Effector memory CD8-positive, alpha-beta T cell (primary cell): ENCODE measurements around the gene AKIP1.
"Not testable (repeated sequence)": the region's sequence is repeated elsewhere in the genome, so short reads cannot be mapped to it uniquely, and the experiment has no call there.

Experiments used
- ATAC-seq: fragments of 150-1000 bp; cut with Tn5 transposase; replicated peaks from 2 replicates; pipeline ENCODE4 v1.10.0; 2021; ENCODE audit warnings: mild to moderate bottlenecking, moderate library complexity
- DNase-seq, 3 experiments: peaks; one replicate each; pipeline ENCODE4 v3.0.0; 2021
- H3K27ac Mint-ChIP-seq, 2 donors: one replicate each; pipeline ENCODE4 v1.8.0; 2022; ENCODE audit warnings: mild to moderate bottlenecking in 2 of 2, mixed read lengths in 2 of 2, moderate library complexity in 2 of 2
- H3K27me3 Mint-ChIP-seq, 2 donors: one replicate each; pipeline ENCODE4 v1.8.0; 2022; ENCODE audit warnings: mixed read lengths in 2 of 2
- H3K36me3 Mint-ChIP-seq: one replicate; pipeline ENCODE4 v1.8.0; 2022; ENCODE audit warnings: mild to moderate bottlenecking, moderate library complexity, mixed read lengths; ENCODE audit not compliant: insufficient read depth
- H3K4me1 Mint-ChIP-seq, 2 donors: one replicate each; pipeline ENCODE4 v1.8.0; 2022; ENCODE audit warnings: low read depth in 2 of 2, mixed read lengths in 2 of 2
- H3K4me3 Mint-ChIP-seq, 2 donors: one replicate each; pipeline ENCODE4 v1.8.0; 2022; ENCODE audit warnings: mild to moderate bottlenecking in 2 of 2, mixed read lengths in 2 of 2, moderate library complexity in 2 of 2
- H3K9me3 Mint-ChIP-seq, 2 donors: one replicate each; pipeline ENCODE4 v1.8.0; 2022; ENCODE audit warnings: mixed read lengths in 2 of 2

The AKIP1 gene

DNA sequence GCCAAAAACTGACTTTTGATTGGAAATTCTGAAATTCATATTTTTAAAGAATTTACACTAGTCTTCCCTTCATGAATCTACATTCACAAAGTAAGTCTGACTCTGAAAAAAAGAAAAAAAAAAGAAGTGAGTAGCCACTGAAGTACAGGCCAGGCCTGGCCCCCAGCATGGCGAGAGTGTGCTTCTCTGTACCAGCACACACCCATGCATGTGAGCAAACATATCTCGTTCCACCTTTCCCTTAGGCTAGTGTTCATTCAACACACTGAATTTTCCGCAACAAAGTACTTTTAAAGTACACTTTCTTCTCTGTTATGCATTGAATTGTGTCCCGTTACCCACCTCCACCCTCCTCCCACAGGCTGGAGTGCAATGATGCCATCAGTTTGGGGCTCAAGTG is 17.2 kb downstream of the AKIP1 start:
- DNase-seq = no peak
- no peaks in the 10 kb centered on the region for H3K4me1 Mint-ChIP-seq
- ATAC-seq = no peak
- no peak overlapping the region for H3K4me3 Mint-ChIP-seq
- peaks cover 6 to 18% of the 10 kb centered on the region in 2 donors for H3K27me3 Mint-ChIP-seq
- no peak overlapping the region for H3K27ac Mint-ChIP-seq
- H3K9me3 Mint-ChIP-seq = no peaks in the 10 kb centered on the region
- H3K36me3 Mint-ChIP-seq = no peaks in the 10 kb centered on the region

DNA sequence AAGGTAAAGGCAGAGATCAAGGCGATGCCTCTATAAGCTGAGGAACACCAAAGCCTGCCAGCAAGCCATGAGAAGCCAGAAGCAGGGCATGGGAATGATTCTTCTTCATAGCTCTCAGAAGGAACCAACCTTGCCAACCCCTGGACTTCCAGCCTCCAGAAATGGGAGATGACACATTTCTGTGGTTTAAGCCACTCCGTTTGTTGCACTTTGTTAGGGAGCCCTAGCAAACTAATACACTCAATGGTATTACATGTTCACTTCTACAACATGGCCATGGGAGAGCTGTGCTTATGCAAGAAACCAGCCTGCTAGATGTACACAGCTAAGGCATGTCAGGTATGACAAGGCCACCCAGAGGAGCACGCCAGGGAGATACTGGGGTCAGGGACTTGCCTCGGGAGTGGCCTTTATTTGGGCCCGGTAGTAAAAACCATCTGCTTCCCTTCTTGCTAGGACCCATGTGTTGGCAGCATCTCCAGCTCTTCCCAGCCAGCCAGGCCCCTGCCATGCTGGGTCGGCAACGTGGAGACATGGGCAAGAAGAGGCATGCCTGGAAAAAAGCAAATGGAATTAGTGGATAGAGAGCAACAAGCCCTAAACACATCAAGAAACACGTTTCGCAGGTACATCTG is 18.1 kb downstream of the AKIP1 start:
- no peaks in the 10 kb centered on the region for H3K9me3 Mint-ChIP-seq
- H3K4me1 Mint-ChIP-seq = no peaks in the 10 kb centered on the region
- DNase-seq (no peak), ATAC-seq (no peak)
- no peak overlapping the region for H3K4me3 Mint-ChIP-seq
- no peaks in the 10 kb centered on the region for H3K36me3 Mint-ChIP-seq
- H3K27me3 Mint-ChIP-seq = peaks cover 6 to 18% of the 10 kb centered on the region in 2 donors
- H3K27ac Mint-ChIP-seq = no peak overlapping the region

DNA sequence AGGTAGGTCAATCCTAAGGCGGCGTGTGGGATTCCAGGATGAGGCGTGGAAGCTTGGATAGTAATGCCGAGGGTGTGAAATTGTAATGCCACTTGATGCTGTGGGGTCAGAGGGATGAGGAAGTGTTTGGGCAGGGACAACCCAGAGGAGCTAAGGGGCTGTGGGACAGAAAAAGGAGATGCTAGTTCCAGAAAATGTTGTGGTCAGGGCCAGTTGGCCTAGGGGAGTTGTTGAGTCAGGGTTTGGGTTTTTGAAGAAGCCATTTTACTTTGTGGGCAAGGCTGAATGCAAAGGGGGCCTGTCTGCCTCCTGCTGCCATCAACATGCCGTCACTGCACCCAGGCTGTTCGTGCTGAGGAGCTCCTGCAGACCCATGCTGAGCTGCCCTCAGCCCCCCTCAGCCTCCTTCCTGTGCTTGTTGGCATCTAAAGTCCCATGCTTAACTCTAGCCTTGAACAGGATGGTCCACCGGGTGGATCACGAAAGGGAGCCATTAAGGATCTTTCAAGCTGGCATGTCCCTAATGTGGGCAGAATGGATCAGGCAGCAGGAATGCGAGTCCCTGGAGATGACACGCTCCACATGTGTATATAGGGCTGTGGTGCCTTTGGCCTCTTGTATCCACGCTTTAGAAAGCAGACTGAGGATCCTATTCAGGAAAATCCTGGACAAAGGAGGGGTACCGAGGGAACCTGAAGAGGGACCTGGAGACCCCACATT is 19.6 kb downstream of the AKIP1 start:
- H3K27ac Mint-ChIP-seq = no peak overlapping the region

GRCh38 chr11:8932564-8933180 is 21.7 kb downstream of the AKIP1 start, which contains the start of gene C11orf16:
Gene C11orf16, minus strand, starts transcription at chr11:8932947. Its CDS starts 639 bp downstream, at chr11:8932308.
- DNase-seq (no peak), ATAC-seq (no peak)
- no peaks in the 10 kb centered on the region for H3K36me3 Mint-ChIP-seq
- no peaks in the 10 kb centered on the region for H3K9me3 Mint-ChIP-seq
- H3K27me3 Mint-ChIP-seq = peaks cover 6 to 18% of the 10 kb centered on the region in 2 donors
- H3K27ac Mint-ChIP-seq = peak within 1 kb of the TSS in 1 of 2 donors; percentile 29
- H3K4me3 Mint-ChIP-seq = no peak within 1 kb of the TSS
- peaks cover 0 to 3% of the 10 kb centered on the region in 2 donors for H3K4me1 Mint-ChIP-seq

More for the DNA sequence above, 19.6 kb downstream of the AKIP1 start:
- Mint-ChIP-seq H3K4me1 (no peaks in the 10 kb centered on the region), H3K36me3 (no peaks in the 10 kb centered on the region), H3K9me3 (no peaks in the 10 kb centered on the region), H3K4me3 (no peak overlapping the region), H3K27me3 (peaks cover 6 to 18% of the 10 kb centered on the region in 2 donors)
- DNase-seq (no peak), ATAC-seq (no peak)

DNA sequence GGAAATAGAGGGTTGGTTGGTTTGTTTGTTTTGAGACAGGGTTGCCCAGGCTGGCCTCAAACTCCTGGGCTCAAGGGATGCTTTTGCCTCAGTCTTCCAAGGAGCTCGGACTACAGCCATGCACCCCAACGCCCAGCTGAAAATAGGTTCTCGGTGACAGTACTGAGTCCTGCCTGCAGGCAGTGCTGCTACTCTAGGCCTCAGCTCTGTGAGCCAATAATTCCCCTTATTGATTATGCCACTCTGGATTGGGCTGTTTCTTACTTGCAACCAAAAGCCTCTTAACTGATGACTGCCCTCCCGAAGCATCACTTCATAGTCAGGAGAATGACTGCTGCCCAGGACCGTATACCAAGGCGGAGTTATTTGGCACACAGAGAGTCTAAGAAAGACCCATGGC is 22.9 kb downstream of the AKIP1 start:
- Mint-ChIP-seq H3K36me3 (no peaks in the 10 kb centered on the region), H3K27me3 (peaks cover 6 to 25% of the 10 kb centered on the region in 2 donors), H3K4me1 (peaks cover 0 to 3% of the 10 kb centered on the region in 2 donors), H3K27ac (no peak overlapping the region), H3K9me3 (no peaks in the 10 kb centered on the region), H3K4me3 (no peak overlapping the region)
- DNase-seq (no peak), ATAC-seq (no peak)

DNA sequence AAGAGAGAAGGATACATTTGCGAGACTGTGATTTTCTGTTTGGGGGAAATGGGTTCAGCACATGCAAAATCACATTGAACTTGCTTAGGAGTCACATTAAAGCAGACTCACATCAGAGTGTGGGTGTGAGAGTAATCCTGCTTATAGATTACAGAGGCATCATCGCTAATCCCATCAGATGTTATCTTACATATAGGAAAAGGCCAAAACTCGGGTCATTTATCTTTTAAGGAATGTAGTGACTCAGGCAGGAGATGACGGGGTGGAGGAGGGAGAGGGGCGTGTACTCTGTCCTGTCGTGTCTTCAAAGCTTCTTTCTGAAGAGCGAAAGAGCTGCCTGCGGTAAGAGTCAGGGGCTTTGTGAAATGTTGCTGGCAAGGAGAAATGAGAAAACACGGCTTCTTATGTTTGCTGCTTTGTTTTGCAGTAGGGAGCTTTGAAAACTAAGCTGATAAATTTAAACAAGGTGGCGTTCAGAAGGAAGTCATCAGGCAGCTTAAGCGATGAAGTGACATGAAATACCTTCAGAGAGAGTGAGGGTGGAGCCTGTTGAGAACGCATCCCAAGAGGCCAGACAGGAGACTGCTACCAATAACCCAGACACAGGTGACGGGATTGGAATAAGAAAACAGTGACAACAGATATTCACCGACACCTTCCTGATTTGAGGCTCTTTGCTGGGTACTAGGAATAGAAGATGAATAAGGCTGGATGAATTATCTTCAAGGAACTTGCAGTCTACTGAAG is 23.9 kb downstream of the AKIP1 start:
- Mint-ChIP-seq H3K36me3 (no peaks in the 10 kb centered on the region), H3K27ac (no peak overlapping the region), H3K27me3 (peaks cover 6 to 22% of the 10 kb centered on the region in 2 donors), H3K4me3 (no peak overlapping the region), H3K4me1 (peaks cover 0 to 3% of the 10 kb centered on the region in 2 donors), H3K9me3 (no peaks in the 10 kb centered on the region)
- ATAC-seq (no peak), DNase-seq (no peak)

- H3K27ac Mint-ChIP-seq, H3K9me3 Mint-ChIP-seq, H3K4me1 Mint-ChIP-seq, H3K36me3 Mint-ChIP-seq, H3K4me3 Mint-ChIP-seq, DNase-seq, ATAC-seq: not testable (repeated sequence)
- peaks cover 13 to 30% of the 10 kb centered on the region in 2 donors for H3K27me3 Mint-ChIP-seq
These were observed 24.8 kb downstream of the AKIP1 start for GRCh38 chr11:8935789-8936188.

- Mint-ChIP-seq H3K27ac (peak overlapping the region in 1 of 2 donors; percentile 2), H3K4me3 (no peak overlapping the region), H3K9me3 (no peaks in the 10 kb centered on the region), H3K4me1 (peaks cover 0 to 3% of the 10 kb centered on the region in 2 donors), H3K36me3 (no peaks in the 10 kb centered on the region), H3K27me3 (peaks cover 18 to 34% of the 10 kb centered on the region in 2 donors)
- ATAC-seq (no peak), DNase-seq (no peak)
These were observed 26.2 kb downstream of the AKIP1 start for GRCh38 chr11:8937159-8937558.

DNA sequence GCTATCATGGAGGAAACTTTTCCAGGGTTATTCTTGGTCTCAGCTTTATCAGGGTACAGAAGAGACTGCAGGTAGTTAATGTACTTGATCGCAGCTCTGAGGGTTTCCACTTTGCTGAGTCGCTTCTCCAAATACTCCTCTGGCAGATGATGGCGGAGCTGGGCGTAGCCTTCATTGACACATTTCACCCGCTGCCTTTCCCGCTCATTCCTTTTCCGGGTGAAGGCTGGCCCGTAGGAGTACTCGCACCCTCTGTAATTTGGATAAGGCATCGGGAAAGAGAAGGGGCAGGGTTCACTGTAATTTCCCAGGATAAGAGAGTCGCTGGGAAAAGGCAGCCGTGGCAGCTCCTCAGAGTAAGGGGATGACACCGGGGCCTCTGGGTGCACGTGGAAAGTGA is 26.7 kb downstream of the AKIP1 start:
- Mint-ChIP-seq H3K9me3 (no peaks in the 10 kb centered on the region), H3K36me3 (no peaks in the 10 kb centered on the region), H3K4me1 (peaks cover 0 to 3% of the 10 kb centered on the region in 2 donors), H3K27me3 (peaks cover 18 to 29% of the 10 kb centered on the region in 2 donors), H3K27ac (no peak overlapping the region), H3K4me3 (no peak overlapping the region)
- DNase-seq = no peak
- ATAC-seq = no peak

GRCh38 chr11:8941341-8942103 is 30.5 kb downstream of the AKIP1 start:
- Mint-ChIP-seq H3K4me1 (peaks cover 0 to 3% of the 10 kb centered on the region in 2 donors), H3K9me3 (no peaks in the 10 kb centered on the region), H3K27me3 (peaks cover 18 to 27% of the 10 kb centered on the region in 2 donors), H3K4me3 (no peak overlapping the region), H3K36me3 (no peaks in the 10 kb centered on the region), H3K27ac (no peak overlapping the region)
- DNase-seq = no peak
- no peak for ATAC-seq

DNA sequence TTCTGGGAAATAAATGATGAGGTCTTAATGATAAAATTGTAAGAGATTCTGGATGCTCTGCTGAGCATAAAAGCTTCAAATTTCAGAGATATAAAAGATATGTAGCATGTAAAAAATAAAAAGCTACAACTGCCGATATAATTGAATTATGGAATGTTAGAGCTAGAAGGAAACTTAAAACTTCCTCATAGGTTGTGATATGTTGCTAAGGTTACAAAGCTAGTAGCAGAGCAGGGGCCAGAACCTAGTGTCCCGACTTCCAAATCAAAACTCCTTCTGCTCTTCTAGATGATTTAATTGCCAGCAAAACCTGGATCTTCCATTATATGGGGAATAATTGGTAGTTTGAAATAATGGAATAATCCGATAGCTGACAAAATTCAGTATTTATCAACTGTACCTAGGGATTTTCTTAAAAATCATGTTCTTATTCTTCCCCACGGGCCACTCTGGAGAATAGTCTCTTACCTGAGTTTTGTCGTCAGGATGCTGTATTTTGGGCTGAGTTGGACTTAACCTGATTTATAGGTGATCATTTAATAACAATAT is 31.6 kb downstream of the AKIP1 start, which contains the start of gene ASCL3:
ASCL3 (minus strand) TSS at position 499 of the 549 bp plus-strand sequence. CDS start 4,855 bp downstream, outside the sequence.
- no peak within 1 kb of the TSS for H3K4me3 Mint-ChIP-seq
- peaks cover 8% of the 10 kb centered on the region for H3K36me3 Mint-ChIP-seq
- peaks cover 18 to 27% of the 10 kb centered on the region in 2 donors for H3K27me3 Mint-ChIP-seq
- H3K4me1 Mint-ChIP-seq = no peaks in the 10 kb centered on the region
- ATAC-seq (no peak), DNase-seq (no peak)
- H3K9me3 Mint-ChIP-seq = no peaks in the 10 kb centered on the region
- no peak within 1 kb of the TSS for H3K27ac Mint-ChIP-seq

GRCh38 chr11:8947230-8947943 is 36.4 kb downstream of the AKIP1 start:
- H3K4me3 Mint-ChIP-seq = no peak overlapping the region
- peak overlapping the region in 1 of 2 donors; percentile 15 for H3K27ac Mint-ChIP-seq
- no peak for DNase-seq
- ATAC-seq = no peak
- peaks cover 45% of the 10 kb centered on the region for H3K36me3 Mint-ChIP-seq
- no peaks in the 10 kb centered on the region for H3K4me1 Mint-ChIP-seq
- no peaks in the 10 kb centered on the region for H3K27me3 Mint-ChIP-seq
- H3K9me3 Mint-ChIP-seq = no peaks in the 10 kb centered on the region
